Measurements from ENCODE around the gene PGF. TPM values are rescaled to one million over a fixed set of nuclear protein-coding genes. Genes with fewer than 3 reads are reported as not detected.
"Not testable (repeated sequence)": the region's sequence is repeated elsewhere in the genome, so short reads cannot be mapped to it uniquely, and the experiment has no call there.

The PGF gene
- 16.5 TPM for polyA plus RNA-seq (2013, experiment 1 of 2; ENCODE audit: insufficient read length)
- polyA plus RNA-seq (2013, experiment 2 of 2; ENCODE audit: insufficient read length): 25.2 TPM

GRCh38 chr14:74955229-74956026, at the start of gene PGF:
Gene PGF (minus strand): TSS chr14:74955597. CDS start chr14:74955242, 355 bp downstream.
- DNase-seq: peak; percentile 59

- no peak for DNase-seq
Observed at GRCh38 chr14:75003250-75004027, 48.0 kb upstream of the PGF start.

GRCh38 chr14:75002392-75003249, 47.2 kb upstream of the PGF start, which contains the start of gene EIF2B2:
Gene EIF2B2 (plus strand): TSS chr14:75002921. CDS start chr14:75002991, 70 bp downstream.
- peak; percentile 96 for DNase-seq

GRCh38 chr14:75001899-75002298, 46.5 kb upstream of the PGF start:
- no peak for DNase-seq

- DNase-seq: no peak
Observed at GRCh38 chr14:75001261-75001660, 45.9 kb upstream of the PGF start.

- DNase-seq: not testable (repeated sequence)
Observed at GRCh38 chr14:74995781-74996180, 40.4 kb upstream of the PGF start.

GRCh38 chr14:74994182-74994581, 38.8 kb upstream of the PGF start:
- DNase-seq: not testable (repeated sequence)

- DNase-seq: no peak
Observed at GRCh38 chr14:74988993-74989392, 33.6 kb upstream of the PGF start.

- peak; percentile 76 for DNase-seq
Observed at GRCh38 chr14:74988131-74988530, 32.7 kb upstream of the PGF start.

GRCh38 chr14:74985806-74986205, 30.4 kb upstream of the PGF start:
- no peak for DNase-seq

- DNase-seq: no peak
Observed at GRCh38 chr14:74985028-74985310, 29.6 kb upstream of the PGF start.

GRCh38 chr14:74984236-74985027, 29.0 kb upstream of the PGF start:
- no peak for DNase-seq

- DNase-seq: no peak
Observed at GRCh38 chr14:74983343-74983742, 27.9 kb upstream of the PGF start.

- no peak for DNase-seq
Observed at GRCh38 chr14:74982661-74983060, 27.3 kb upstream of the PGF start.

- no peak for DNase-seq
Observed at GRCh38 chr14:74981833-74982232, 26.4 kb upstream of the PGF start.

- DNase-seq: no peak
Observed at GRCh38 chr14:74981462-74981782, 26.0 kb upstream of the PGF start.

GRCh38 chr14:74980731-74981461, 25.5 kb upstream of the PGF start:
- peak; percentile 73 for DNase-seq

- peak; percentile 29 for DNase-seq
Observed at GRCh38 chr14:74980398-74980730, 25.0 kb upstream of the PGF start.

GRCh38 chr14:74979442-74980397, 24.3 kb upstream of the PGF start:
- DNase-seq: peak; percentile 32

GRCh38 chr14:74979029-74979428, 23.6 kb upstream of the PGF start:
- DNase-seq: no peak
